Measurements from ENCODE around the gene ACTN2. TPM values are rescaled to one million over a fixed set of nuclear protein-coding genes. Genes with fewer than 3 reads are reported as not detected.

Gene ACTN2
- total and polyA plus RNA-seq, 3 donors from 2014 or later: 27.0 to 54.9 (median 39.8) TPM

GRCh38 chr1:236808564-236809130 lies 122.3 kb downstream of the ACTN2 start:
- no peaks in the 10 kb centered on the region for H3K36me3 ChIP-seq (ENCODE audit: low read depth, missing control alignments)
- H3K27ac ChIP-seq: no peak overlapping the region
- no peaks in the 10 kb centered on the region for H3K27me3 ChIP-seq
- no peaks in the 10 kb centered on the region for H3K9me3 ChIP-seq
- intact Hi-C loops (cut with DNase I; ENCODE audit: low total_unique reads): no loop called here
- WGBS, 2 donors: 63 to 76% methylated on average over 8 of the region's 8 CpGs
- peaks cover 3% of the 10 kb centered on the region for H3K4me1 ChIP-seq
- TF ChIP-seq POLR2A (IDR thresholded peaks at IDR 0.05) (no peak), CTCF (IDR thresholded peaks at IDR 0.05) (no peak)
- no peak overlapping the region for H3K4me3 ChIP-seq
- DNase-seq: no peak

- WGBS, 2 donors: 67 to 74% methylated on average over 1 of the region's 1 CpG
- no peaks in the 10 kb centered on the region for H3K27me3 ChIP-seq
- DNase-seq: no peak
- no peaks in the 10 kb centered on the region for H3K36me3 ChIP-seq (ENCODE audit: low read depth, missing control alignments)
- no peak overlapping the region for H3K4me3 ChIP-seq
- H3K9me3 ChIP-seq: no peaks in the 10 kb centered on the region
- H3K4me1 ChIP-seq: peaks cover 3% of the 10 kb centered on the region
- intact Hi-C loops (cut with DNase I; ENCODE audit: low total_unique reads): no loop called here
- TF ChIP-seq POLR2A (IDR thresholded peaks at IDR 0.05) (no peak), CTCF (IDR thresholded peaks at IDR 0.05) (no peak)
- no peak overlapping the region for H3K27ac ChIP-seq
Measured at GRCh38 chr1:236809148-236809547, 122.8 kb downstream of the ACTN2 start.

- TF ChIP-seq CTCF (IDR thresholded peaks at IDR 0.05) (no peak), POLR2A (IDR thresholded peaks at IDR 0.05) (no peak)
- no peak overlapping the region for H3K4me3 ChIP-seq
Measured at GRCh38 chr1:236810018-236810417, 123.7 kb downstream of the ACTN2 start.

GRCh38 chr1:236812334-236813030 lies 126.2 kb downstream of the ACTN2 start:
- no peaks in the 10 kb centered on the region for H3K9me3 ChIP-seq
- H3K36me3 ChIP-seq (ENCODE audit: low read depth, missing control alignments): no peaks in the 10 kb centered on the region
- H3K4me1 ChIP-seq: peaks cover 3% of the 10 kb centered on the region
- WGBS, 2 donors: 91 to 93% methylated on average over 5 of the region's 5 CpGs
- DNase-seq: no peak
- H3K4me3 ChIP-seq: no peak overlapping the region
- intact Hi-C loops (cut with DNase I; ENCODE audit: low total_unique reads): no loop called here
- H3K27me3 ChIP-seq: no peaks in the 10 kb centered on the region
- no peak for TF ChIP-seq CTCF (IDR thresholded peaks at IDR 0.05)
- no peak for TF ChIP-seq POLR2A (IDR thresholded peaks at IDR 0.05)
- H3K27ac ChIP-seq: no peak overlapping the region

More at GRCh38 chr1:236810018-236810417, 123.7 kb downstream of the ACTN2 start:
- H3K27me3 ChIP-seq: no peaks in the 10 kb centered on the region
- no peak overlapping the region for H3K27ac ChIP-seq
- peaks cover 3% of the 10 kb centered on the region for H3K4me1 ChIP-seq
- H3K9me3 ChIP-seq: no peaks in the 10 kb centered on the region
- WGBS, 2 donors: 91 to 93% methylated on average over 3 of the region's 3 CpGs
- DNase-seq: no peak
- intact Hi-C loops (cut with DNase I; ENCODE audit: low total_unique reads): no loop called here
- no peaks in the 10 kb centered on the region for H3K36me3 ChIP-seq (ENCODE audit: low read depth, missing control alignments)

Other genes starting within 250 kb of the ACTN2 start
- 100 to 1,000 TPM; 115 to 122 TPM for gene LGALS8, start 162.5 kb upstream of the ACTN2 start, total RNA-seq
- gene LGALS8, start 162.5 kb upstream of the ACTN2 start, polyA plus RNA-seq (ENCODE audit: insufficient read depth, low read depth, low replicate concordance): 114 TPM
- gene HEATR1, start 82.0 kb upstream of the ACTN2 start, total RNA-seq: 10 to 100 TPM; 51.7 to 57.7 TPM
- 27.9 TPM for gene HEATR1, start 82.0 kb upstream of the ACTN2 start, polyA plus RNA-seq (ENCODE audit: insufficient read depth, low read depth, low replicate concordance)
- 10 to 100 TPM; 54.0 to 65.4 TPM for gene MTR, start 108.8 kb downstream of the ACTN2 start, total RNA-seq
- 23.4 TPM for gene MTR, start 108.8 kb downstream of the ACTN2 start, polyA plus RNA-seq (ENCODE audit: insufficient read depth, low read depth, low replicate concordance)

Data from testis (tissue), 3 donors.